Osteocyte (in vitro differentiated cells): ENCODE results near the gene CCSER2. TPM values are rescaled to one million over a fixed set of nuclear protein-coding genes. Genes with fewer than 3 reads are reported as not detected.

Experiments
- DNase-seq: peaks from one replicate; pipeline ENCODE4 v3.0.0; 2021; ENCODE audit warnings: mixed read lengths; ENCODE audit not compliant: unreplicated experiment; ENCODE audit errors: extremely low spot score
- H3K27ac Mint-ChIP-seq: one replicate; pipeline ENCODE4 v1.8.0; 2021; ENCODE audit warnings: mild to moderate bottlenecking, mixed read lengths; ENCODE audit not compliant: unreplicated experiment
- H3K27me3 Mint-ChIP-seq: one replicate; pipeline ENCODE4 v1.8.0; 2021; ENCODE audit warnings: mixed read lengths; ENCODE audit not compliant: unreplicated experiment
- H3K36me3 Mint-ChIP-seq: one replicate; pipeline ENCODE4 v1.8.0; 2021; ENCODE audit warnings: mixed read lengths; ENCODE audit not compliant: unreplicated experiment
- H3K4me1 Mint-ChIP-seq: one replicate; pipeline ENCODE4 v1.8.0; 2021; ENCODE audit warnings: mixed read lengths; ENCODE audit not compliant: unreplicated experiment
- H3K4me3 Mint-ChIP-seq: one replicate; pipeline ENCODE4 v1.8.0; 2021; ENCODE audit warnings: mild to moderate bottlenecking, moderate library complexity, mixed read lengths; ENCODE audit not compliant: unreplicated experiment
- H3K9me3 Mint-ChIP-seq: one replicate; pipeline ENCODE4 v1.8.0; 2021; ENCODE audit warnings: mixed read lengths; ENCODE audit not compliant: unreplicated experiment
- CTCF ChIP-seq: fragments of 200-600 bp; sonication (generic); IDR thresholded peaks from 2 replicates; pipeline ENCODE4 v1.5.0; 2021; ENCODE audit warnings: antibody characterized with exemption, mild to moderate bottlenecking, moderate library complexity
- total RNA-seq: library from RNA; stranded (reverse); gene quantifications from 2 replicates; pipeline ENCODE4 v1.2.1, GENCODE V29; 2021

Gene CCSER2
- total RNA-seq, 1 donor from 2014 or later, result 70.3 TPM

- no peak for DNase-seq
- Mint-ChIP-seq H3K27ac (no peak overlapping the region), H3K4me3 (no peak overlapping the region), H3K36me3 (no peaks in the 10 kb centered on the region), H3K9me3 (no peaks in the 10 kb centered on the region), H3K27me3 (peaks cover 28% of the 10 kb centered on the region), H3K4me1 (no peaks in the 10 kb centered on the region)
- TF ChIP-seq CTCF, result peak; percentile 7
Observed at GRCh38 chr10:84548869-84549268, 220.5 kb downstream of the CCSER2 start.

DNA sequence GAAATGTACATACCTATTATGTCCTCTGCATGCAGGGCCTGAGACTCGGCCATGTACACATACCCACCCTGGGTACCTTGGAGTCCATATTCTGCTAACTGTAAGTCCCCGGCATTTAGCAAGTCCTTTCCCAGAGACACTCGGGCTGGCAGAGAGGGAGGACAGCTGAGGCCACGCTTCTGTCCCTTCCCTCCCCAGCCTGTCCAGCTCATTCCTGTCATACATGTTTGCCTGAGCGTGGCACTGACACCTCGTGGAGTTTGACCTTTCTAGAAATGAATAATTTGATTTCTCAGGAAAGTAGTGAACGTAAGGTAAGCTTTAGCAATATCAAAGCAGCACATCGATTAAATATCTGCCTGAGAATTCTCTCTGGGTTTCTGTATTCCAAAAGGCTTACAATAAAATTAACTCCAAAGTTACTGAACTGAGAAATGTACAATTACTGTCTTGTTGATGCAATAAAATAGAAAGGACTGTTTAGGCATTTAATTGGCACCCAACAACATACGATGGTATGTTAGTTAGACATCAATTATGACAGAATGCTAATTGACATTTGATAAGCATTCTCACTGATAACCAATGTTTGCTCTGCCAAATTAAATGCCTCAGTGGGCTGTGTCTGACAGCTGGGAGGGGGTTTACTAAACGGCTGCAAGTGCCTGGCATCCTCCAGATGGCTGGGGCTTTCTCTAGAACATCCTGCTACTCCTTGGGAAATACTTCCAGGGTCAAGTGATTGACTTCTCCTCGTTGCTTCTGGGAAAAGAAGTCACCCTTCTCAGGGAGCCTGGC, 221.2 kb downstream of the CCSER2 start:
- H3K36me3 Mint-ChIP-seq, result no peaks in the 10 kb centered on the region
- H3K27me3 Mint-ChIP-seq, result peaks cover 28% of the 10 kb centered on the region
- TF ChIP-seq CTCF, result no peak
- no peaks in the 10 kb centered on the region for H3K9me3 Mint-ChIP-seq
- H3K4me3 Mint-ChIP-seq, result no peak overlapping the region
- no peak overlapping the region for H3K27ac Mint-ChIP-seq
- H3K4me1 Mint-ChIP-seq, result no peaks in the 10 kb centered on the region
- no peak for DNase-seq

GRCh38 chr10:84550756-84551436, 222.5 kb downstream of the CCSER2 start:
- Mint-ChIP-seq H3K4me3 (no peak overlapping the region), H3K4me1 (no peaks in the 10 kb centered on the region), H3K9me3 (no peaks in the 10 kb centered on the region), H3K36me3 (no peaks in the 10 kb centered on the region), H3K27ac (no peak overlapping the region), H3K27me3 (peaks cover 36% of the 10 kb centered on the region)
- no peak for TF ChIP-seq CTCF
- no peak for DNase-seq

GRCh38 chr10:84551437-84552120, 223.2 kb downstream of the CCSER2 start:
- no peaks in the 10 kb centered on the region for H3K9me3 Mint-ChIP-seq
- no peak for DNase-seq
- no peaks in the 10 kb centered on the region for H3K36me3 Mint-ChIP-seq
- no peak overlapping the region for H3K27ac Mint-ChIP-seq
- no peak overlapping the region for H3K4me3 Mint-ChIP-seq
- no peaks in the 10 kb centered on the region for H3K4me1 Mint-ChIP-seq
- H3K27me3 Mint-ChIP-seq, result peaks cover 38% of the 10 kb centered on the region
- no peak for TF ChIP-seq CTCF

- Mint-ChIP-seq H3K27ac (no peak overlapping the region), H3K4me1 (no peaks in the 10 kb centered on the region), H3K4me3 (no peak overlapping the region), H3K9me3 (no peaks in the 10 kb centered on the region), H3K36me3 (no peaks in the 10 kb centered on the region), H3K27me3 (peaks cover 40% of the 10 kb centered on the region)
- DNase-seq, result no peak
- no peak for TF ChIP-seq CTCF
Observed at GRCh38 chr10:84552478-84552877, 224.1 kb downstream of the CCSER2 start.
